Measurements from ENCODE around the gene GABBR2.
A peak's percentile ranks its signal among the peaks of the same experiment; 100 is the strongest.

Gene GABBR2

DNA sequence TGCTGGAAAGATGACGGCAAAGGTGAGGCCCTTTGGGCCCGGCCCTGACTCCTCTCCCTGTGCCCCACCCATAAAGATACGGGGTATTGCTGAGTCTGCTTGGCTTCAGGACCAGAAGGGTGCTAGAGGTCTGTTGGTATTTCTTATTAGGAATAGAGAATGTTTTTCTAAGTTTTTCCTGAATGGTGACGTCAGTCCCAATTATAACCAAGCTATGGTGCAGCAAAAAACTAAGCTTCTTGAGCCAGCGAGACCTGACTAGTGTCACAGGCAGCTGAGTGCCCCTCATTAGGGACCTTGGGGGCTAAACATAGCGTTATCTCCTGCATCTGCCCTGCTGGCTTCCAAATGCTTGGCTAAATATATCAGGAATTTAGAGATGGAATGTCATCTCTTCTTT lies 302.3 kb downstream of the GABBR2 start:
- TF ChIP-seq, protein P1, sequence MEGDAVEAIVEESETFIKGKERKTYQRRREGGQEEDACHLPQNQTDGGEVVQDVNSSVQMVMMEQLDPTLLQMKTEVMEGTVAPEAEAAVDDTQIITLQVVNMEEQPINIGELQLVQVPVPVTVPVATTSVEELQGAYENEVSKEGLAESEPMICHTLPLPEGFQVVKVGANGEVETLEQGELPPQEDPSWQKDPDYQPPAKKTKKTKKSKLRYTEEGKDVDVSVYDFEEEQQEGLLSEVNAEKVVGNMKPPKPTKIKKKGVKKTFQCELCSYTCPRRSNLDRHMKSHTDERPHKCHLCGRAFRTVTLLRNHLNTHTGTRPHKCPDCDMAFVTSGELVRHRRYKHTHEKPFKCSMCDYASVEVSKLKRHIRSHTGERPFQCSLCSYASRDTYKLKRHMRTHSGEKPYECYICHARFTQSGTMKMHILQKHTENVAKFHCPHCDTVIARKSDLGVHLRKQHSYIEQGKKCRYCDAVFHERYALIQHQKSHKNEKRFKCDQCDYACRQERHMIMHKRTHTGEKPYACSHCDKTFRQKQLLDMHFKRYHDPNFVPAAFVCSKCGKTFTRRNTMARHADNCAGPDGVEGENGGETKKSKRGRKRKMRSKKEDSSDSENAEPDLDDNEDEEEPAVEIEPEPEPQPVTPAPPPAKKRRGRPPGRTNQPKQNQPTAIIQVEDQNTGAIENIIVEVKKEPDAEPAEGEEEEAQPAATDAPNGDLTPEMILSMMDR (conservative IDR thresholded peaks at IDR 0.05; ENCODE audit: control insufficient read depth, insufficient read depth, low read depth, low read length), result no peak
- DNase-seq (ENCODE audit: low read depth), result no peak
- H3K4me3 ChIP-seq (ENCODE audit: control insufficient read depth, low read depth, low read length), result no peak overlapping the region

DNA sequence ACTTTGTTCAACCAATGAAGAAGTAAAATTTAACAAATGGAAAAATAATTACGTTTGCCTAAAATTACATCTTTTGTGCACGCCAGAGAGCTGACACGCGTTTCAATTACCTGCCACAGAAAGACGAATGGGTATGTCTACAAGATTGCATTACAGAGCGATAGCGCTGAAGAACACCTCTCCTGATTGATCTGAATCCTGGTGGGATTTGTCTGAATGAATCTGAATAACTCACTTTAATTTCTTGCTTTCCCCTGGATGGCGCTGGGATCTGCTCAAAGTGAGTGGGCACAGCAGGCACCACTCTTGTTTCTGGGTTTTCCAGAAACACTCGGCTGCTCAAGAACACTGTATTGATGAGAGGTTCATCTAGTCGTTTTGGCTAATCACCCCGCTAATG lies 304.5 kb downstream of the GABBR2 start:
- no peak for DNase-seq (ENCODE audit: low read depth)
- no peak overlapping the region for H3K4me3 ChIP-seq (ENCODE audit: control insufficient read depth, low read depth, low read length)
- TF ChIP-seq, protein P1 (conservative IDR thresholded peaks at IDR 0.05; ENCODE audit: control insufficient read depth, insufficient read depth, low read depth, low read length), result no peak

- TF ChIP-seq, protein P1 (conservative IDR thresholded peaks at IDR 0.05; ENCODE audit: control insufficient read depth, insufficient read depth, low read depth, low read length), result no peak
- H3K4me3 ChIP-seq (ENCODE audit: control insufficient read depth, low read depth, low read length), result no peak overlapping the region
- DNase-seq (ENCODE audit: low read depth), result no peak
Measured at GRCh38 chr9:98403715-98404114, 305.0 kb downstream of the GABBR2 start.

- TF ChIP-seq, protein P1 (conservative IDR thresholded peaks at IDR 0.05; ENCODE audit: control insufficient read depth, insufficient read depth, low read depth, low read length), result no peak
- H3K4me3 ChIP-seq (ENCODE audit: control insufficient read depth, low read depth, low read length), result no peak overlapping the region
- DNase-seq (ENCODE audit: low read depth), result no peak
Measured at GRCh38 chr9:98402019-98402840, 306.5 kb downstream of the GABBR2 start.

GRCh38 chr9:98401140-98402018 lies 307.4 kb downstream of the GABBR2 start:
- no peak for DNase-seq (ENCODE audit: low read depth)
- H3K4me3 ChIP-seq (ENCODE audit: control insufficient read depth, low read depth, low read length), result no peak overlapping the region
- TF ChIP-seq, protein P1 (conservative IDR thresholded peaks at IDR 0.05; ENCODE audit: control insufficient read depth, insufficient read depth, low read depth, low read length), result no peak

DNA sequence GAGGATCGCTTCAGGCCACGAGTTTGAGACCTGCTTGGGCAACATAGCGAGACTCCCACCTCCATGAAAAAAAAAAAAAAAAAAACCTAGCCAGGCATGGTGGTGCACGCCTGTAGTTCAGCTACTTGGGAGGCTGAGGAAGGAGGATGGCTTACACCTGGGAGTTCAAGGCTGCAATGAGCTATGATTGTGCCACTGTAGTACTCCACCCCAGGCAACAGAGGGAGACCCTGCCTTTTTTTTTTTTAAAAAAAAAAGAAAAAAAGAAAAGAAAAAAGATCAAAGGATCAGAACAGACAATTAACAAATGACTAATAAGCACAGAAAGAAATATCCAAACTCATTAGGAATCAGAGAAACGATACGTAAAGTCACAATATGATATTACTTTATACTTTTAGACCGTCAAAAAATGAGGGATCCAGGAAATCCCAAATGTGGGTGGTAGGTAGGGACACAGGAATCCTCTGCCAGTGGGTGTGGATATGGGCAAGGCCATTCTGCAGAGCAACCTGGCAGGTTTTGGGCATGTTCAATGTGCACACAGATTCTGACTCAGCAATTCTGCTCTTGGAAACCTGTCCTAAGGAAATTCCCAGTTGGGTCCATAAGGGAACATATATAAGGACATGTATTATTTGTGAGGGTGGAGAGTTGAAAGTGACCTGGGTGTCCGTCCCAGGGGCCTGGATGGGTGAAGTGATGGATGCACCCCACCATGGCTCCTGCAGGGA lies 308.6 kb downstream of the GABBR2 start:
- TF ChIP-seq, protein P1 (conservative IDR thresholded peaks at IDR 0.05; ENCODE audit: control insufficient read depth, insufficient read depth, low read depth, low read length), result peak; percentile 5
- H3K4me3 ChIP-seq (ENCODE audit: control insufficient read depth, low read depth, low read length), result no peak overlapping the region
- DNase-seq (ENCODE audit: low read depth), result no peak

Measured in fibroblast of mammary gland (primary cell).